D721Med (cell line): Measurements from ENCODE around the gene BMS1.

Experiments used
- DNase-seq: peaks from one replicate; pipeline ENCODE4 v3.0.0; 2011; ENCODE audit warnings: low spot score; ENCODE audit not compliant: insufficient read length
- FAIRE-seq: peaks from 2 replicates; lab custom pipeline; 2011; peaks lifted over from hg19 to GRCh38; lab: Jason Lieb, UNC
- TF ChIP-seq, protein P1 (sequence below): IDR thresholded peaks from 2 replicates; pipeline ENCODE4 v1.5.1; 2012; ENCODE audit warnings: mild to moderate bottlenecking, control low read depth; ENCODE audit not compliant: insufficient read depth; ENCODE audit errors: missing control alignments

The BMS1 gene

GRCh38 chr10:42753126-42753506 is 29.5 kb upstream of the BMS1 start:
- FAIRE-seq, result no peak

DNA sequence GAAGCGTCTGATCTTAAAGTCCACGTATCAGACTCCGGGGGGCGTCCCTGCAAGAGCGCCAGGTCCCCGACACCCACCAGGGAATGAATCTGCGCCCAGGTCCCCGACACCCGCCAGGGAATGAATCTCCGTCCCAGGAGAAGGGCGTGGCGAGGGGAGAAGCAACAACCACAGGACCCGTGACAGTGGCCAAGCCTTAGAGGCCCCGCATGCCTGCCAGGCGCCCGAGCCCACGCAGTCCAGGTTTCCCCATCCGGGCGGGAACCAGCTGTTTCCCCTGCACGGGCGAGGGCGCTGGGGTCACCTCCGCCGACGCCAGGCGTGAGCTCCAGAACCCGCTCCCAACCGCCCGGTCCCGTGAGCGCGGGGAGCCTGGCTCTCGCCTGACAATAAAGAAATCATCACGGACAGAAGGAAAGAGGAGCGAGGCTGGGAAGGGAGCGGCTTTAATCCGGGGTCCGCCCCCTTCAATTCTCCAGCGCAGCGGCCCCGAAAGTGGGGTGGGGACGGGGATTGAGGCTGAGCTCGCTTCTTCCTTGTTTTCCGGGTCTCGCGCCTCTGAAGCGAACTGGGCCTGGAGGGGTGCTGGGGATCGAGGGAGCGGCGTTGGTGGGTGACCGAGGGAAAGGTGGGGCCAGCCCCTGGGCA is 29.0 kb upstream of the BMS1 start:
- DNase-seq, result no peak
- TF ChIP-seq, protein P1, sequence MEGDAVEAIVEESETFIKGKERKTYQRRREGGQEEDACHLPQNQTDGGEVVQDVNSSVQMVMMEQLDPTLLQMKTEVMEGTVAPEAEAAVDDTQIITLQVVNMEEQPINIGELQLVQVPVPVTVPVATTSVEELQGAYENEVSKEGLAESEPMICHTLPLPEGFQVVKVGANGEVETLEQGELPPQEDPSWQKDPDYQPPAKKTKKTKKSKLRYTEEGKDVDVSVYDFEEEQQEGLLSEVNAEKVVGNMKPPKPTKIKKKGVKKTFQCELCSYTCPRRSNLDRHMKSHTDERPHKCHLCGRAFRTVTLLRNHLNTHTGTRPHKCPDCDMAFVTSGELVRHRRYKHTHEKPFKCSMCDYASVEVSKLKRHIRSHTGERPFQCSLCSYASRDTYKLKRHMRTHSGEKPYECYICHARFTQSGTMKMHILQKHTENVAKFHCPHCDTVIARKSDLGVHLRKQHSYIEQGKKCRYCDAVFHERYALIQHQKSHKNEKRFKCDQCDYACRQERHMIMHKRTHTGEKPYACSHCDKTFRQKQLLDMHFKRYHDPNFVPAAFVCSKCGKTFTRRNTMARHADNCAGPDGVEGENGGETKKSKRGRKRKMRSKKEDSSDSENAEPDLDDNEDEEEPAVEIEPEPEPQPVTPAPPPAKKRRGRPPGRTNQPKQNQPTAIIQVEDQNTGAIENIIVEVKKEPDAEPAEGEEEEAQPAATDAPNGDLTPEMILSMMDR, result no peak
- no peak for FAIRE-seq

More at GRCh38 chr10:42753126-42753506, 29.5 kb upstream of the BMS1 start:
- peak; percentile 50 for DNase-seq
- TF ChIP-seq, protein P1, result peak; percentile 80

DNA sequence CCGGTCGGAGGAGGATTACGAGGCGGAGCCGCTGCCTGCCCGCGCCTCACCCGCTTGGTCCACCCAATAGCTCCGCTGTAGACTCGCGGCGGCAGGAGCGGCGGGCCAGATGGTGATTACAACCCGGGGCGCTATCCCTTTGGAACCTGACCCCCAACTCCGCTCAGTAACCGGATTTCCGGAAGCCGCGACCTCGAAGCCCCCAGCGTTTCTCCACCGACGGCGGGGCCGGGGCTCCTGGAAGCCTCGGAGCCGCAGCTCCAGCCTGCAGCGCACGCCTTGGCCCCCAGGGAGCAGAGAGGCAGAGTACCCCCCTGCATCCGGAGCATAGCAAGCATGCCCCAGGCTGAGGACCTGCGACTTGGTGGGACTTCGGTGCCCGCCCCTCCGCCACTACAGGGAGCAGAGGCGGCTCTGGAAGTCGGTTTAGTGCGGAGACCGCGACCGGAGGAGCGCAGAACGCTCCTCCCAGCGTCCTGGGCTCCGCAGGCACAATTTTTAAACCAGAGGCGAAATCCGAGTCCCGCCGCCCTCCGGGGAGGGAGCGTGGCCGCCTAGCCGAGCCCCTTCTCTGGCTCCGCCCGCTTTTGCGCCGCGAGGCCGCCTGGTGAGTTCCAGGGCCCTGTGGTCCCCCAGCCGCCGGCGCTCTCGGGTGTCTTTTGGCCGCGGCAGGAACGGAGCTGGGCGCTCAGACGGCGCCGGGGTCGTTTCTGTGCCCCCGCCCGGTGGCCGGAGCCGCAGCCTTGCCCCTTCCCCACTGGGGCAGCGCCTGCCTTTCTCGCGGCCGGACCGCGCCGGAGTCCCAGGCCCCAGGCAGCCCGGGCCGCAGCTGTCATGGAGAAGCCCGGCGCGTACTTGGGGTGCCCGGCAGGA is 28.2 kb upstream of the BMS1 start:
- TF ChIP-seq, protein P1, result no peak
- DNase-seq, result peak; percentile 28
- FAIRE-seq, result no peak

DNA sequence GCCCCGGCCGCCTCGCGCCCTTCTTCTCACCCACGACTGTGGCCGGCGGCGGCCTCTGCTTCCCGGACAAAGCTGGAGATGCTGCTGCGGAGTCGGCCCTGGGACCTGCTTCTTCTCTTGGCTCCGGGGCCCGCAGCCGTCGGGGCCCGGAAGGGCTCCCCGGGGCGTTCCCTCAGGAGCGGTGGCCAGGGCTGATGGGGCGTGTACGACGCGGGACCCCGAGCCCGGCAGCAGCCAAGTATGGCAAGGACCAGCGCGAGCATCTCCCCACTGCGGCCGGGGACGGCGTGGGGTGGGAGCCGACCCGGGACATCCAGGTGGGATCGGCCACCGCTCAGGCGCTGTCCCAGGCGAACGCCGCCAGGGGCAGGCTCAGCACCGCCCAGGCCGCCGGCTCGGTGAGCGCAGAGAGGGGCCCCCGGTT is 27.6 kb upstream of the BMS1 start:
- TF ChIP-seq, protein P1, result no peak
- DNase-seq (no peak), FAIRE-seq (no peak)

DNA sequence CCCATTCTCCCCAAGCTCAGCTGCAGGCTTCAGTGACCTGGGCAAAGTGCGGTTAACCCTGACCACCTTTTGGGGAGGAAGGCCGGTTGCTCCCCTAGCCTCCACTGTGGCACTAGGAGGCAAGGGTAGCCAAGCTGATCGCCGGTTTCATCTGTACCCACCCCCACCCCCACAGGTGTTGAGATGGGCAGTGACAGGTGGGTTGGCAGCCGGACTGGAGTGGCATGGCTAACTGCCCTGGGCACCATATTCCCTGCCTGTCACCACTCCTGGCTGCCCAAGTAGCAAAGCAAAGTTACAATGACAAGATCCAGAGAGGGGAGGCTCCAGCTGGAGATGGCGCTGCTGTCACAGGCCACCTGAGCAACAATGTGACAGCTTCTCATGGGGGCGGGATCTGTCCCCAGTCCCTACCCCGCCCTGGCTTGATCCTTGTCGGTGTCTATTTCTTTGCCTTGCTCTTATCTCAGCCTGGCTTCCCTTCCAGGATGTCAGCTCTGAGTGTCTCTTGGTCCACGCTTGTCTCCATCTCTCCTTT is 27.0 kb upstream of the BMS1 start:
- TF ChIP-seq, protein P1, result no peak
- DNase-seq (no peak), FAIRE-seq (no peak)

DNA sequence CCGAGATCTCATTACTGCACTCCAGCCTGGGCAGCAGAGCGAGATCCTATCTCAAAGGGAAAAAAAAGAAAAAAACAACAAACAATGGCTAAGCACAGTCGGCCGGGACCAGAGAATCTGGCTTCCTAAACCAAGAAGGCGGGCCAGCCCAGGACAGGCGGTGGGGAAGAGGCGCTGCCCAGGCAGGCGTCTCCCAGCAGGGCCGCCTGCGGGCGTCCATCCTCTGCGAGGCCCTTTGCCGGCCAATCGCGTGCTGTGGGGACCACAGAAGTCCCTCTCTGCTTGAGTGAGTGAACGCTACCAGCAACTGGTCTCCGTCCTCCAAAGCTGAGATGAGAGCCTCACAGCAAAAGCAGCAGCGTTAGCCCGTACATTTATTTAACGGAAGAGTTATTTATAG is 14.7 kb upstream of the BMS1 start:
- TF ChIP-seq, protein P1, result no peak
- FAIRE-seq, result no peak
- no peak for DNase-seq
